GM21526 (cell line): Measurements from ENCODE around the gene TEC.
"Not testable (repeated sequence)": the region's sequence is repeated elsewhere in the genome, so short reads cannot be mapped to it uniquely, and the experiment has no call there.

Source experiments
- ATAC-seq: cut with Tn5 transposase; IDR thresholded peaks from one replicate; pipeline ENCODE4 v1.9.1; 2021; ENCODE audit warnings: moderate library complexity; ENCODE audit not compliant: unreplicated experiment, low FRiP score

Gene TEC

GRCh38 chr4:48268956-48269860 lies at the start of gene TEC:
TSS of gene TEC (minus strand) at chr4:48269838. CDS start at chr4:48228614, 41,224 bp downstream.
- peak; percentile 66 for ATAC-seq

- ATAC-seq: peak; percentile 69
Observed at GRCh38 chr4:48315728-48316630, 46.3 kb upstream of the TEC start.

GRCh38 chr4:48314746-48315145 lies 45.1 kb upstream of the TEC start:
- not testable (repeated sequence) for ATAC-seq

- no peak for ATAC-seq
Observed at GRCh38 chr4:48311896-48312295, 42.3 kb upstream of the TEC start.

DNA sequence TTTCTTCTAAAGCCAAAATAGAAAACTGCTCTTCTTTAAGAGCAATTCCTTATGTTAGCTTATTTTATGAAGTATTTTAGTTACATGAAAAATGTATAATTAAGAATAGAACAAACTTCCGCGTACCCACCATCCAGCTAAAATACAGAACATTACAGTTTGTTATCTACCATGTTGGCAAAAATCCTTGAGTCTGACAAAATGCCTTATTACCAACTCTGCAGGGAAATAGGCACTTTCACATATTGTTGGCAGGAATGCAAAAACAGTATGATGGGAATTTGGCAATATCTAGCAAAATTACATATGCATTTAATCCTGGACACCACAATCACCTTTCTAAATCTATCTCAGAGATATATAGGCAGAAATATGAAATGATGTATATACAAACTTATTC lies 39.3 kb upstream of the TEC start:
- no peak for ATAC-seq

DNA sequence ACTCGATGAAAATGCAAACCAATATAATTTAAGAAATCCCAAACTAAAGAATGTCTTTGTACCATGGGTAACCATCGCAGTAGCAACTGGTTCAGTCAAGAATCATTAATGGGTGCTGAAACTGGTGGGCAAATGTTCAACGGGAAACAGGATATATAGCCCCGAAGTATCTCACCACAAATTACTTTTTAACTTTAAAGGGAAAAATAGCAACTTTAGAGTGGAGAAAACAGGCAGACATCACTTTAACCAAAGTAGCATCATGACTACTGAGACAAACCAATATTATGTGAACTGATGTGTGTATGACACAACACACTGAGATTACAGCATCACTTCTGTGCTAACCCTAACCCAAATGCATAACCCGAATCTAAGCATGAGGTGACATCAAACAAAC lies 37.9 kb upstream of the TEC start:
- ATAC-seq: no peak

- no peak for ATAC-seq
Observed at GRCh38 chr4:48305508-48305907, 35.9 kb upstream of the TEC start.

DNA sequence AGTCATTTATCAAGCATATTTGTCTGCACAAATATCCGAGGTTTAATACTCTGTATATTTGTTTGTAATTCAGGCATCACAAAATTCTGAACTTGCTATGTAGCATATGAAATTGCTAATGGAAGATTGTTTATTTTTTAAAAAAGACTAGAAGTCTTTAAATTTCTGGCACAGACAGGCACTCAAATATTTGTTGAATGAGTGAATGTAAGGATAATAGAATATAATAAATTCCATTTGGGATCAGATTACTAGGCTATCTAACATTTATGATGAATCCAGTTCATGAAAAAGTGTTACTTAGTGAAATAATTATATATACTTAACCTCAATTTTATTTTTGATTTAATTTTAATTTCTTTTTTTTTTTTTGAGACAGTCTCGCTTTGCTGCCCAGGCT lies 30.4 kb upstream of the TEC start:
- ATAC-seq: no peak

- ATAC-seq: no peak
Observed at GRCh38 chr4:48299560-48299959, 29.9 kb upstream of the TEC start.

DNA sequence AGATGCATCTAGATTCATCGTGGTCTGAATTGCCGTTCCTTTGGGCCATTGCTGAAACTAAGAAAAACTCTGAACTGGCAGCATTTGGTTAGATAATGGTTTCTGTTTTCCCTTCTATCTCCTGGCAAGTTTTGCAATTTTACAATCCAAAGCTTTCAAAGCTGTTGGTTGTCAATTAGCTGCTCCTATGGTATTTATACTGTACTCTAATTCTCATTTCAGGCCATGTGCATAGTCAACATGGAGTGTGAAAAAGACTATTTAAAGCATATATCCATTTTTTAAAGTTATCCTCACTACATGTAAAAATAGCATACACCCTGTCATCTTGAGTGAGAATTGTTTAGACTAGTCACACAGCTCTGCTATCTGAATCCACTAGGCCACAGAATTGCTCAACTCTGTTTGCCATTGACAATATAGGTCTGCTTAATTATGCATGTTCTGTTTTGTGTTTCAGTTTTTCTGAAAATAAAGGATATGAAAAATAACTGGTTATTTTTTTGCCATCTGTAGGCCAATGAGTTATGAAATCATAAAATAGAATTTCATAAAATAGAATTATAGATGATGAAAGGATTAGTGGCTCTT lies 27.7 kb upstream of the TEC start:
- ATAC-seq: no peak

GRCh38 chr4:48296365-48296764 lies 26.7 kb upstream of the TEC start:
- peak; percentile 89 for ATAC-seq

GRCh38 chr4:48295116-48295515 lies 25.5 kb upstream of the TEC start:
- no peak for ATAC-seq

GRCh38 chr4:48292218-48292790 lies 22.7 kb upstream of the TEC start:
- ATAC-seq: not testable (repeated sequence)

- no peak for ATAC-seq
Observed at GRCh38 chr4:48290146-48290772, 20.6 kb upstream of the TEC start.

GRCh38 chr4:48286060-48286459 lies 16.4 kb upstream of the TEC start:
- not testable (repeated sequence) for ATAC-seq

- ATAC-seq: not testable (repeated sequence)
Observed at GRCh38 chr4:48285640-48286039, 16.0 kb upstream of the TEC start.

GRCh38 chr4:48275686-48276085 lies 6.0 kb upstream of the TEC start:
- ATAC-seq: no peak

GRCh38 chr4:48275247-48275646 lies 5.6 kb upstream of the TEC start:
- no peak for ATAC-seq

- no peak for ATAC-seq
Observed at GRCh38 chr4:48271626-48272025, 2.0 kb upstream of the TEC start.

DNA sequence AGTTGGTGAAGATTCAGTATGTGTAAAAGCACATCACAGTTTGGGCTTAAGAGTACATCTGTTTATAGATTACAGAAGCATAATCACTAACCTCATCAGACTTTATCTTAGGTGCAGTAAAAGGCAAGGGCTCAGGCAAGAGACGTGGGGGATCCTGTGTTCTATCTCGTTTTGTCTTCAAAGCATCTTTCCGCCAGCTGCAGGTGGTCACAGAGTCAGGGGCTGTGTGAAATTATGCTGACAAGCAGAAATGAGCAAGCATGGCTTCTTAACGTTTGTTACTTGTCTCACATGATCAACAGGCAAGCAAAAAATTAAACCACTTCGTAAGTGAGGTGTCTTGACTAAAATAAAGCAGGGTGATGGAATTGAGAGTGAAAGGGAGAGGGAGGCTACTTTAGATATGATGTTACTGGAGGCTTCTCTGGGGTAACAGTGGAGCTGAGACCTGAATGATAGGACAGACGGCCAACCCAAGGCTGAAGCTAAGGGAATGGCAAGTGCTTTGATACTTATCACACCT lies 1.4 kb upstream of the TEC start:
- no peak for ATAC-seq
